ENCODE data around the gene MRTO4. TPM values are rescaled to one million over a fixed set of nuclear protein-coding genes. Genes with fewer than 3 reads are reported as not detected.
"Not testable (repeated sequence)": the region's sequence is repeated elsewhere in the genome, so short reads cannot be mapped to it uniquely, and the experiment has no call there.

MRTO4 gene
- total and polyA plus RNA-seq, 9 of the 15 experiments (the other 6 are each of a cell fraction or from before 2014, with no cell fraction given) = 62.0 to 173 (median 146) TPM

DNA sequence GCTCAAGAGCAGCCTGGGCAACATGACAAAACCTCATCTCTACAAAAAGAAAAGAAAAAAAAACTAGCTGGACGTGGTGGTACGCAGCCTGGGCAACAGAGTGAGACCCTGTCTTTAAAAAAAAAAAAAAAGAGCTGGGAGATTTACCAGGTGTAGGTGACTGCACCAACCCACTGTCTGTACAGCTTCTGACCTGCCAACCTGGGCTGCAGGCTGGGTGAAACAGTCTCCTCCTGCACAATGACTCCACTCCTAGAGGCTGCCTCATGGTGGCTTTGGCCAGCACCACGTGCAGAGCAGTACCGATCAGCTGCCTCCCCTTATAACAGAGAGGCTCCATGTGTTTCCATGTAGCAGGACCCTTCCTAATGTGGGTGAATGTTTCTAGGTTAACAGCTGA lies 3.7 kb downstream of the MRTO4 start (continued):
- no peak for TF ChIP-seq TAL1 (IDR thresholded peaks at IDR 0.05)
- TF ChIP-seq, protein P1, sequence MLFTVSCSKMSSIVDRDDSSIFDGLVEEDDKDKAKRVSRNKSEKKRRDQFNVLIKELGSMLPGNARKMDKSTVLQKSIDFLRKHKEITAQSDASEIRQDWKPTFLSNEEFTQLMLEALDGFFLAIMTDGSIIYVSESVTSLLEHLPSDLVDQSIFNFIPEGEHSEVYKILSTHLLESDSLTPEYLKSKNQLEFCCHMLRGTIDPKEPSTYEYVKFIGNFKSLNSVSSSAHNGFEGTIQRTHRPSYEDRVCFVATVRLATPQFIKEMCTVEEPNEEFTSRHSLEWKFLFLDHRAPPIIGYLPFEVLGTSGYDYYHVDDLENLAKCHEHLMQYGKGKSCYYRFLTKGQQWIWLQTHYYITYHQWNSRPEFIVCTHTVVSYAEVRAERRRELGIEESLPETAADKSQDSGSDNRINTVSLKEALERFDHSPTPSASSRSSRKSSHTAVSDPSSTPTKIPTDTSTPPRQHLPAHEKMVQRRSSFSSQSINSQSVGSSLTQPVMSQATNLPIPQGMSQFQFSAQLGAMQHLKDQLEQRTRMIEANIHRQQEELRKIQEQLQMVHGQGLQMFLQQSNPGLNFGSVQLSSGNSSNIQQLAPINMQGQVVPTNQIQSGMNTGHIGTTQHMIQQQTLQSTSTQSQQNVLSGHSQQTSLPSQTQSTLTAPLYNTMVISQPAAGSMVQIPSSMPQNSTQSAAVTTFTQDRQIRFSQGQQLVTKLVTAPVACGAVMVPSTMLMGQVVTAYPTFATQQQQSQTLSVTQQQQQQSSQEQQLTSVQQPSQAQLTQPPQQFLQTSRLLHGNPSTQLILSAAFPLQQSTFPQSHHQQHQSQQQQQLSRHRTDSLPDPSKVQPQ (CRISPR knock-in tag; IDR thresholded peaks at IDR 0.05; ENCODE audit: borderline replicate concordance) = no peak

DNA sequence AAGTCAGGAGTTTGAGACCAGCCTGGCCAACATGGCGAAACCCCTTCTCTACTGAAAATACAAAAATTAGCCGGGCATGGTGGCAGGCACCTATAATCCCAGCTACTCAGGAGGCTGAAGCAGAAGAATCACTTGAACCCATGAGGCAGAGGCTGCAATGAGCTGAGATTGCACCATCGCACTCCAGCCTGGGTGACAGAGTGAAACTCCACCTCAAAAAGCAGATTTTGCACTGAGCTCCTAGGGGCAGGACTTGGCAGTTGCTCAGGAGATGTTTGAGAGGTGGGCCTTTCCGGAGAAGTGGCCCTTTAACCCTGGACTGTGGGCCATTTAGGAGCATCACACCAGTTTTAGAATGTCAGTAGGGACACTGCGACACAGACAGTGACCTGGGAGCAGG lies 4.7 kb downstream of the MRTO4 start:
- 0 out of 2 replicates have a peak, but pooled peaks have one; percentile 31 for TF ChIP-seq NR3C1 (CRISPR knock-in tag; IDR thresholded peaks at IDR 0.05)
- peaks cover 14 to 34% of the 10 kb centered on the region in 2 experiments; a peak in 4 of 5 replicates for H3K4me1 ChIP-seq (replicated peaks in 1 of 2; ENCODE audit: control insufficient read depth in 2 of 2, insufficient read depth in 2 of 2, low read length in 2 of 2)
- peak overlapping the region in 1 of 2 experiments; percentile 32; a peak in 1 of 4 replicates for H3K9ac ChIP-seq (ENCODE audit: insufficient read depth in 1 of 2, low read depth in 2 of 2, low read length in 2 of 2)
- H3K4me2 ChIP-seq (ENCODE audit: insufficient read depth, low read length); H3K4me3 ChIP-seq; intact Hi-C loops (cut with micrococcal nuclease); H3K27ac ChIP-seq (ENCODE audit: extremely low read depth, low read depth, low read length); H3K9me1 ChIP-seq (ENCODE audit: control insufficient read depth, insufficient read depth, low read length); in situ Hi-C loops (cut with MboI); H3K9me3 ChIP-seq (replicated peaks; ENCODE audit: control insufficient read depth, insufficient read depth, low read depth, low read length); H2AFZ ChIP-seq (ENCODE audit: low read depth, low read length); H4K20me1 ChIP-seq (replicated peaks; ENCODE audit: control insufficient read depth, insufficient read depth, low read length); DNase-seq (ENCODE audit: extremely low read depth in 1 of 4, low spot score in 3 of 4); FAIRE-seq; BruUV-seq (replicated peaks); ATAC-seq; H3K27me3 ChIP-seq (ENCODE audit: control insufficient read depth in 2 of 2, insufficient read depth in 2 of 2, low read length in 2 of 2); CTCF ChIA-PET (ENCODE audit: low intra/inter-chr PET ratio): not testable (repeated sequence)
- 98% methylated on average over 5 of the region's 5 CpGs for WGBS (ENCODE audit: insufficient coverage, low coverage, missing lambda C conversion rate)
- H3K36me3 ChIP-seq (ENCODE audit: control insufficient read depth, insufficient read depth, low read length) = peaks cover 84% of the 10 kb centered on the region
- POLR2A ChIA-PET = interaction anchor here (1.0 to 2.2 kb wide), 4 partner anchors 9 to 225 kb away, joined by 3 to 9 read pairs (median 4); no protein-coding TSS in a partner anchor
- peaks cover 54% of the 10 kb centered on the region for H3K79me2 ChIP-seq (ENCODE audit: control insufficient read depth, insufficient read depth, low read length)

Data from K562 (cell line).